Measurements from ENCODE around the gene IP6K2. TPM values are rescaled to one million over a fixed set of nuclear protein-coding genes. Genes with fewer than 3 reads are reported as not detected.

The IP6K2 gene
- total and polyA plus RNA-seq, 2 of the 8 experiments (the other 6 are each of a cell fraction or from before 2014, with no cell fraction given): 95.8 to 144 TPM

DNA sequence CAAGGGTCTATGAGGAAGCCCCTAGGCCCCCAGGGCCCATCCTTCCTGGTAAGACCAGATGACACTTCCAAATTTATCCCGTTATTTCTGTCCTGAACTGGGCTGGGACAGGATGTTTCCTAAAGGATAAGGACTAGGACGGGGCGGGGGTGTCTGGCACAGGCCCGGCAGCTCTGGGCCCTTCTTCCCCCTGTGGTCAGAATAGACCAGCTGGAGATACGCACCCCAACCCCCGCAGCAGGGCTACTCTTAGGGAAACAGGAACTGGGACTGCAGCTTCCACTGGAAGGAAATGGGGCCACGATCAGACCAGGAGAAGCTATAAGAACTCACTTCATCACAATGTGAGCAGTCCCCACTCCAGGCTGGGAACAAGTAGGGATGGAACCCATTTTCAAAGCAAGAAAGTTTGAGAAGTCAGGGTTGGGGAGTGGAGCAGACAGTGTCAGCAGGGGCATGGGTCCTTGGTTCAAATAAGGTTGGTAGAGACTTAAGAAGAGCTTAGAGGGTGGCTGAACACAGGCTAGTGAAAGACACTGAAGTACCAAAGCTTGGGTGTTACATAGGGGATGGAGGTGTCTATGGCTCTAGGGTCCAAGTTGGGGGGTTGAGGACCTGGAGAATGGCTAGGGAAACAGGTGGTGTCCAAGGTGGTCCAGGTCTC lies 32.4 kb downstream of the IP6K2 start:
- Histone ChIP-seq H3K23ac (ENCODE audit: insufficient read length) (no peak overlapping the region), H4K20me1 (replicated peaks in 1 of 2; ENCODE audit: control insufficient read depth in 1 of 2, insufficient read depth in 2 of 2, low read length in 2 of 2) (peaks cover 8 to 29% of the 10 kb centered on the region in 2 experiments), H3K4ac (replicated peaks; ENCODE audit: insufficient read length, low read depth, low read length) (no peak overlapping the region), H3K27ac (ENCODE audit: low read depth, low read length) (no peak overlapping the region), H3K56ac (replicated peaks; ENCODE audit: insufficient read length, low read depth, low read length) (no peak overlapping the region), H2AFZ (ENCODE audit: low read length) (no peak overlapping the region), H3K23me2 (ENCODE audit: low read depth, low read length) (peaks cover 8% of the 10 kb centered on the region; the same call in 1 of the 2 replicates), H3K36me3 (ENCODE audit: control insufficient read depth in 2 of 4, insufficient read depth in 4 of 4, low read length in 3 of 4) (peaks cover 37 to 52% (median 42%) of the 10 kb centered on the region in 4 experiments), H2BK120ac (replicated peaks; ENCODE audit: low read depth, low read length) (no peak overlapping the region), H2BK12ac (ENCODE audit: low read depth, low read length) (no peak overlapping the region), H3K4me1 (replicated peaks in 1 of 4; ENCODE audit: control insufficient read depth in 3 of 4, insufficient read depth in 4 of 4, low read length in 3 of 4) (peaks cover 0 to 11% (median 4%) of the 10 kb centered on the region in 4 experiments; a peak in 3 of 7 replicates), H3K4me2 (ENCODE audit: insufficient read depth in 1 of 2, low read depth in 2 of 2, low read length in 2 of 2) (peak overlapping the region; percentile 82 to 92), H2BK5ac (ENCODE audit: low read depth, low read length) (no peak overlapping the region), H3K9ac (replicated peaks in 1 of 4; ENCODE audit: extremely low read depth in 1 of 4, low read depth in 3 of 4, low read length in 3 of 4) (peak overlapping the region in 3 of 4 experiments; percentile 4 to 26 (median 5); a peak in 3 of 7 replicates), H3K14ac (ENCODE audit: insufficient read length) (no peak overlapping the region), H2BK20ac (ENCODE audit: low read length) (no peak overlapping the region), H2AK5ac (ENCODE audit: low read depth, low read length) (peak overlapping the region; percentile 70; the same call in 1 of the 2 replicates), H3K79me2 (ENCODE audit: control insufficient read depth in 1 of 2, insufficient read depth in 2 of 2, low read length in 2 of 2) (peaks cover 0 to 21% of the 10 kb centered on the region in 2 experiments; a peak in 2 of 4 replicates), H4K8ac (ENCODE audit: extremely low read depth, insufficient read depth, low read length) (no peak overlapping the region), H3K27me3 (replicated peaks in 1 of 4; ENCODE audit: control insufficient read depth in 3 of 4, extremely low read depth in 1 of 4, insufficient read depth in 3 of 4, low read length in 3 of 4) (no peaks in the 10 kb centered on the region), H4K91ac (replicated peaks; ENCODE audit: insufficient read length, low read length) (no peak overlapping the region), H4K5ac (ENCODE audit: insufficient read length, low read depth, low read length) (no peak overlapping the region), H3K9me3 (ENCODE audit: insufficient read depth in 2 of 2, low read depth in 1 of 2, low read length in 1 of 2) (no peaks in the 10 kb centered on the region), H2BK15ac (ENCODE audit: low read length) (no peak overlapping the region), H3K4me3 (ENCODE audit: extremely low read depth in 1 of 4, insufficient read depth in 2 of 4, low read depth in 3 of 4, low read length in 4 of 4) (peak overlapping the region; percentile 81 to 94 (median 86); a peak in 7 of 8 replicates), H3K79me1 (ENCODE audit: low read depth, low read length) (peaks cover 10% of the 10 kb centered on the region), H3K18ac (ENCODE audit: extremely low read depth, low read length) (no peak overlapping the region)
- 87% methylated on average over 7 of the region's 7 CpGs; no CpG with 5 or more reads in 1 of the 2 experiments for WGBS, 2 experiments (ENCODE audit: extremely low coverage in 1 of 2, insufficient coverage in 1 of 2, insufficient read length in 1 of 2, insufficient replicate concordance in 2 of 2, low coverage in 1 of 2, low lambda C conversion rate in 2 of 2, missing lambda C conversion rate in 1 of 2)
- POLR2A ChIA-PET (ENCODE audit: partially characterized antibody): interaction anchor here (0.7 to 15.0 kb wide), 7 partner anchors 9 to 32 kb away, joined by 3 to 175 read pairs (median 7); partner anchors contain the start of genes CELSR3 and IP6K2
- CTCF ChIA-PET (ENCODE audit: partially characterized antibody): interaction anchor here (0.6 to 2.5 kb wide), 15 partner anchors 9 to 585 kb away, joined by 3 to 22 read pairs (median 3); partner anchors contain the start of genes CELSR3 and SLC25A20
- DNase-seq (ENCODE audit: low read depth in 1 of 2, low spot score in 2 of 2) (no peak), FAIRE-seq (no peak)
- TF ChIP-seq, protein P1, sequence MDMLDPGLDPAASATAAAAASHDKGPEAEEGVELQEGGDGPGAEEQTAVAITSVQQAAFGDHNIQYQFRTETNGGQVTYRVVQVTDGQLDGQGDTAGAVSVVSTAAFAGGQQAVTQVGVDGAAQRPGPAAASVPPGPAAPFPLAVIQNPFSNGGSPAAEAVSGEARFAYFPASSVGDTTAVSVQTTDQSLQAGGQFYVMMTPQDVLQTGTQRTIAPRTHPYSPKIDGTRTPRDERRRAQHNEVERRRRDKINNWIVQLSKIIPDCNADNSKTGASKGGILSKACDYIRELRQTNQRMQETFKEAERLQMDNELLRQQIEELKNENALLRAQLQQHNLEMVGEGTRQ (IDR thresholded peaks at IDR 0.05; ENCODE audit: low read length): no peak
- TF ChIP-seq SRF (IDR thresholded peaks at IDR 0.05; ENCODE audit: low read depth, low read length) (no peak), CBX5 (IDR thresholded peaks at IDR 0.05; ENCODE audit: low read depth, low read length) (no peak), SIN3A (conservative IDR thresholded peaks at IDR 0.05 in 1 of 2, IDR thresholded peaks at IDR 0.05 in 1 of 2; ENCODE audit: low read depth in 1 of 2, low read length in 2 of 2) (no peak), SP2 (IDR thresholded peaks at IDR 0.05; ENCODE audit: low read length) (no peak), JUND (IDR thresholded peaks at IDR 0.05; ENCODE audit: low read length) (no peak), GABPA (IDR thresholded peaks at IDR 0.05; ENCODE audit: borderline replicate concordance, insufficient read depth, low read length) (no peak), RXRA (IDR thresholded peaks at IDR 0.05; ENCODE audit: insufficient read depth, low read depth, low read length) (no peak), YY1 (IDR thresholded peaks at IDR 0.05; ENCODE audit: low read depth, low read length) (no peak), KDM5A (IDR thresholded peaks at IDR 0.05; ENCODE audit: low read length) (no peak), SUZ12 (IDR thresholded peaks at IDR 0.05; ENCODE audit: low read length) (no peak)
